ENCODE data around the gene ADCYAP1R1. TPM values are rescaled to one million over a fixed set of nuclear protein-coding genes. Genes with fewer than 3 reads are reported as not detected.

ADCYAP1R1 gene
- polyA plus RNA-seq, 1 donor, result 10.5 TPM

DNA sequence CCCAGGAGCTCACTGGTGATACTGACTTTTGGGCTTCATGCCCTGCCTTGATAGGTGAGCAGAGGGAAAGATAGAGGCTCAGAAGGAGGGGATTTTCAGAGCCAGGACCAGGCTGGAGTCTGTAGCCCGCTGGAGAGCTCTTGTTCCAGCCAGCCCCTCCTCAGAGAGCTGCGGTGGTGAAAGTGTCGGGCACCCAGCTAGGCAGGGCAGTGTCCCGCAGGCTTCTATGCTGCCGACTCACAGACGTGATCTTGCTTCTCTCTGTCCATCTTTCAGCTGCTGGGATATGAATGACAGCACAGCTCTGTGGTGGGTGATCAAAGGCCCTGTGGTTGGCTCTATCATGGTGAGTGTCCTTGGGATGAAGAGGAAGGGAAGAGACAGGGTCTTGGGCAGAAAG lies 35.2 kb downstream of the ADCYAP1R1 start:
- no peak for DNase-seq

DNA sequence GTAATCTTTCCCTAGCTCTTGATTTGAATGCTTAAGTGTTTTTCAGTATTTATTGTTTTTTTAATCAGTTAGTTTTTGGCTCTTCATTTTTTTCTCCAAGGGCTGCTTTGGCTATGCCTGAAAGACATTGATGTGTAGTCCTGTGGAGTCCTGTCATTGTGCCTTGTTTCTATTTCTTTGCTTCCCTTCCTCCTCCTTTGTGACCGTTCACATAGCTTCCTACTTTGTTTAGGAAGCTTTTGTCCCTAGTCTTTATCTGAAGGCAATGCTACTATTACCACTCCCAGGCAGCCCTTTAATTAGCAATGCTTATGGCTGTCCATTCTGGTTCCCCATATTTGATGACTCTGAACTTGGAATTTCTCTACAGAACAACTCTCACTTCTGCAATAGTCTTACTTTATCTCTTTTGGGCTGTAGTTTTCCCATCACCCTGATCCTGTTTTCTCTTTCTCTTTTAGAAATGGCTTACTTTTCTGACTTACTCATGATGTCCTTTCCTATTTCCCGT lies 39.9 kb downstream of the ADCYAP1R1 start:
- no peak for DNase-seq

DNA sequence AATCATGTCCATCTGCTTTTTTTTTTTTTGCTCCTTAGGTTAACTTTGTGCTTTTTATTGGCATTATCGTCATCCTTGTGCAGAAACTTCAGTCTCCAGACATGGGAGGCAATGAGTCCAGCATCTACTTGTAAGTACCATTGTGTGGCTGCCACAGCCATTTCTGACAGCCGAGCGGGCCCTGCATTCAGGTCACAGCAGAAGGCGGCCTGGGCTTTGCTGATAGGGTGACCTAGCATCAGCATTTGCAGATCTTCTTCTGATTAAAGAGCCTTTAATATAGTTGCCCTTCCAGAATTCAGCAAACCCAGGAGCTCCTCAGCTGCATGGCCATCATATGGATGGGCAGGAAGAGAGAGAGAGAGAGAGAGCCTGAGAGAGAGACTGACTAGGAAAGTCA lies 40.5 kb downstream of the ADCYAP1R1 start:
- DNase-seq, result no peak

DNA sequence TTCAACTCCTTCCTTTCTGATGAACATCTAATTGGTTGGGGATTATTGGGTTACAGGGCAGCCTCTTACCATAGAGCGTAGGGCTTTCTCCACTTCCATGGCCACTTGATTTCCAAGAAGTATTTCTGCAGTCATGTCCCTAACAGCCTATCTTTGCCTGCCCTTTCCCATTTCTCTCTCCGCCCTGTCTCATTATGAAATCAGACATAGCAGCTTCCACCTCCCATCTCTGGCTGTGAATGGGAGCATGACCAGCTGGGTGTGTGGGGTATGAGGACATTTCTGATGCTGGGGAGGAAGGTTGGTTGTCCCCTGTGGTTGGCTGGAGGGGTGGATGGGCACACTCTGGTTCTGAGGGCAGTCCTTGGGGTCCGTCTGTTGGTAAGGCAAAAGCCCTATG lies 41.2 kb downstream of the ADCYAP1R1 start:
- DNase-seq, result no peak

DNA sequence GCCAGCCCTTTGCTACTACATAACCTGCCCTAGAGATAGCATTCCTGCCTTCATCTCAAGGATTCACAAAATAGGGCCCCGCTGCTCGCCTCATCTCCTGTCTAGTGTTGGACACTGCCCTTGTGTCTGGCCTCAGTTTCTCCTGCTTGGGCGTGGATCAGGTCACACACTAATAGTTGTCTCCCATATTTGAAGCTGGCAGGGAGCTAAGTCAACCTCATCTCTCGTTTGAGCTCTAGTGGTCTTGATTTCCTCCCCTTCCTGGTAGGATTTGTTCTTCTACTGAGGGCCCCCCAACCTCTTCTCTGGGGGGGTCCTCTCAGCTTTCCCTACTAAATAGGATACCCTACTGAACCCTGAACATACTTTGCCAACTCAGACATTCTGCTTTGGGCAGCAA lies 42.2 kb downstream of the ADCYAP1R1 start:
- DNase-seq, result no peak

DNA sequence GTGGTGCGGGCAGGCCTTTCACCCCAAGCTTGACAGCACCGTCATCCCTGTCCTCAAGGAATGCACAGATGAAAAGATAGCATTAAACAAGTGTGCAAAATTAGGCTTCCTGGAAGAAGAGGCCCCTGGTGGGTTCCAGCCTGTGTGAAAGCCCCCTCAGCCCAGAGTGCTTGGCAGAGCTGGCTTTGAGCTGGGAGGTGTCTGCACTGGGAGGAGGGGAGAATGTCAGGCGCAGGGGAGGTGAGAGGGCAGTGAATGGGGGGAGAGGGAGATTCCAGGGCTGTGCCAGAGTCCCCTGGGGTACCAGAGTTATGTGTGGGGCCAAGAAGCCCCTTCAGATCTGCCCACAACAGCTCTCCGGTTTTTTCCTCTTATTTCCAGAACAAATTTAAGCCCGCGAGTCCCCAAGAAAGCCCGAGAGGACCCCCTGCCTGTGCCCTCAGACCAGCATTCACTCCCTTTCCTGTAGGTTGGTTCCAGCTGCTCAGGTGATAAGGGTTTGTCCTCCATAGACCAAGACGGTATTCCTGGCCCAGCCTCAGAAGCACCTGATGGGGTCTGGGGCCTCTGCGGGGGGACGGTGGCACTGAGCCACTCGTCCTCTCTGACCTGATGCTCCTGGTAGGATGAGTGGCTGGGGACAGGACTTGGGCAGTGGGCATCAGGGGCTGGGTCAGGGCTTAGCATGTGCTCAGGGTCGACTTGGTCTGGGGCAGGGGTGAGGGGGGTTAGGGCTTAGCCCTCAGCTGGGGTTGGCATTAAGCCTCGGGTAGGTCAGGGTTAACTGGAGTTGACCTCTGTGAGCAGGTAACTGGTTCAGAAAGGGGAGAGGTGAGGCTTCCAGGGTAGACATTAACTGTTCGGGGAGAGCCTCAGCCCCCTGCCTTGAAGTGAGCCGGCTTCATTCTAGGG lies 43.4 kb downstream of the ADCYAP1R1 start:
- DNase-seq, result no peak

DNA sequence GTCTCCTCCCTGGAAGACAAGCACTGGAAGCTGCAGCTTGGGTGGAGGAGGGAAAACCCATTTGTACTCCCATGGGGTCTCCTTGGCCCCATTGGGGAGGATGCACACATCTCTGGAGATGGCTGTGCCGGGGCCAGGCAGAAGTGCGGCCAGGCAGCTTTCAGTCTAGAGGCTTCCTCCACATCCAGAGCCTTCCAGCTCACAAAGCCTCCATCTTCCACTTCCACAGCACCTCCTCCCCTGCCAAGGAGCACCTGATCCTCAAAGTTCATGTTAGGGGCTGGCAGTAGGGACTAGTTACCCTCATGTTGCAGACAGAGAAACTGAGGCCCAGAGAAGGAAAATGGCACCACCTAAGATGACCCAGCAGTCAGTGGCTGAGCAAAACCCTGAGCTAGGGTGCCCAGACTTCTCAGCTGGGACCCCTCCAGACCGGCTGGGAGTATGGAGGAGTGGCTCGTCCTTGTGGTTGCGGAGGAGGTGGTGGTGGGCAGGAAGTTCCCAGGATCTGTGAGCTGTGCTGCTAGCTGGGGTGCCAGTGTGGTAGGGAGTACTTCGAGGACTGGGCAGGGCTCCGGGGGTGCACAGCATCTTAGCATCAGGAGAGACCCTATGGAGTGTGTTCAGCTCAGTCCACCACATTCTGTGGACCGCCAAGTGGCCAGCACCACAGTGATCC lies 44.2 kb downstream of the ADCYAP1R1 start:
- DNase-seq, result no peak

DNA sequence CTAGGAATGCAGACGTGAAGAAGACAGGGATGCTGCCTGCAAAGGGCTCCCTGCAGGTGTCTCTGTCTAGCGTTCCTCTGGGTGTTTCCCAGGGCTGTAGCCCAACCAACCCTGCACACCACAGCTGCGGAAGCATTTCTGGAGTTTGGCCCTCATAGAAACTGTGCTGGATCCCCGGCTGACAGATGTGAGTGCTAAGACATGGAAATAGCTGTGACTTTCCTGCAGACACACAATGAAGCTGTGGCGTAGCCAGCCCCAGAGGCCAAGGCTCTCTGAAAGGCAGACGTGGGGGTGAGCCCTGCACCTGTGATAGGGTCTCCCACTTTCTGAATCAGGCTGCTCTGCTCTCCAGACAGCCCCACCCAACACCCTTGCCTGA lies 44.8 kb downstream of the ADCYAP1R1 start:
- DNase-seq, result peak; percentile 67

DNA sequence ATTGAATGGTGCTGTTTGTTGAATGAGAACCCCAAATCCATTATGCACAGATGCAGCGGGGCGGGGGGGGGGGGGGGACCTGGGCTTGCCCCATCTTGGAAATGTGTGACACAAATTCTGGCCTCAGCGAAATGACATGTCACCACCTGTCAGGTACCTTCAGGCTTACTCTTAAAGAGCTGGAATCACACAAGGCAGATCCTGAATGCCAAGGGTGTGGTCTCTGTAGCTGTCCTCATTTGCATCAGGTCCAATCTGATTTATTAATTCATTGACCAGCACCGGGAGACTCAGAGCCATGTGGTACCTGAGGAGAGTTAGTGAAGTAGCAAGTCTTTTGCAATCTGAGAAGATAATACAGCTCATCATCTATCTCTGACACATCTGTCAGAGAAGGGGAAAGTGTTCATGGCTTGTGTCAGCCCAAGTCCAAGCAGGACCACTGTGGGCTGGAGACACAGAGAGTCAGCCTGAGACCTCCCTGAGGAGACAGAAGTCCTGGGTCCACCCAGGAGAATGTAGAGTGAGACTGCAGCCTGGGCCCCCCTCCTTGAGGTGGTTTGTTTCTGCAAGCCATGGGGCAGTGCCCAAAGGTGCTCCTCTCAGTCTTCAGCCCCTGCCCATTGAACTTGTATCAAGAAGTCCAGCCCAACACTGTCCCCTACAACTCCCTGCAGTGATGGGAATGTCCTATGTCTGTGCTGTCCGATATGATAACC lies 46.7 kb downstream of the ADCYAP1R1 start:
- no peak for DNase-seq

DNA sequence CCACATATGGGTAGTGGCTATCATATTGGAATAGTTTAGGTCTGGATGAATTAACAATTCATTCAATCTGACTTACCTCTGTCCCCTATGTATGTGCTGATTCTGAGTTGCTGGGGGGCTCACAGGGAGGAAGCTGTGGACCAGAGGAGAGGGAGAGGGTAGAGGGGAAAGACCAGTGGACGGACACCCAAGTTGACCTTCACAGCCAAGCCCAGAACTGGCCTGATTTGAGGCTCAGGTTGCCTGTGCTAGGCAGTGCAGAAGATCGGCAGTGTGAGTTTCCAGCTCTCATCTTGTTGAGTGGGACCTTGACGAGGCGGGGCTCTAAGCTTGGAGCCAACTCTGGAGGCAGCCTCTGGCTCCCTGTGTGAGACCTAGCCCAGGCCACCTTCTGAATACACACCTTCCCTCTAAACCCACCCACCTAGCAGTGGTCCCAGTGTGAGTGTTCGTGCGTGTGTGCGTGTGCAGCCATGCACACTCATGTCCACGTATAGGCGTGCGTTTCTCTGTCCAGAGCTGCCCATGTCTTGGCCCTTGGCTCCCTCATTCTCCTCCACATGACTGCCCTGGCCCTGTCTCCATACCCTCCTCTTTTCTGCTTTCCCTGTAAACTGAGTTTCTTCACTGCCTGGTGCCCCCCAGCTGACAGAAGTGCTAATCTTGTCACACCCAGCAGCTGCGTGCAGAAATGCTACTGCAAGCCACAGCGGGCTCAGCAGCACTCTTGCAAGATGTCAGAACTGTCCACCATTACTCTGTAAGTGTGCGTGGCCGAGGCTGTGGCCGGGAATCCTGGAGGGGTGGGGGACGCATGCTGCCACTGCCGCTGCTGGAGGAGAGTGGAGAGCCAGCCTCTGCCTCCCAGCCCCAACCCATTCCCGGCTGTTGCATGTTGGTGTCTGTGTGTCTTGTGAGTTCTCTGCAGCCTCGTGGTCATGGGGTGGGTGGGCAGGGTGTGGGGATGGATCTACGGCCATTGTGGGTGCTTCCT lies 47.6 kb downstream of the ADCYAP1R1 start:
- no peak for DNase-seq

DNA sequence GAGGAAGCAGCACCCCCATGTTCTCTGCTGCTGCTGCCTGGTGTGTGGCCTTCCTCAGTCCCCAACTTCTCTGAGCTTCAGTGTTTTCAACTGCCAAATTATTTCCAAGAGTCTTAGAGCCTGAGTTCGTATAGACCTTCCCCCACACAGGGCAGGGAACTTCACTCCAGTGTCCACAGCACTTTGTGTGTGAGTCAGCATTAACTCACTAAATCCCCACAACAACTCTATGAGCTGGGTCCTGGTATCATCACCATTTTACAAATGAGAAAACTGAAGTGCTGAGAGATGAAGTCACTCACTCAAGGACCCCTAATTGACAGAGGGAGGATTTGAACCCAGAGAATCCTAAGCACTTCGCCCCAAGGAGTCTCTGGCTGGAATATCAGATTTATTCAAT lies 48.3 kb downstream of the ADCYAP1R1 start:
- DNase-seq, result no peak

DNA sequence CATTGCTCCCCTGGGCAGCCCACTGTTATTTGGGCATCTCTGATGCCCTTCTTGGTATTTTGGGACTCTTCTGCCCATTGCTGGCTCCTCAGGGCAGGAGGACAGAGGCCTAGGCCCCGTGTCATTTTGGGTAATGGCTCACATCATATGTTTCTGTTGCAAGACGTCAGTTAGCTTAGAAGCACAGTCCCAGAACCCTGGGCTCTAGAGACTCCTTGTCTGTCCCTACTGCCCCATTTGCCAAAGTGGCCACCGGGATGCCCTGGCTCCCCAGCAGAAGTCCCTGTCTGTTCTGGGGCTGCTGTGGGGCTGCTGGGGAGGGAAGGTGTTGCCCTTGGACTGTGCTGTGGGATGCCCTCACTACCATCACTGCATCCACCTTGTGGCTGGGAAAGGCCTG lies 48.8 kb downstream of the ADCYAP1R1 start:
- DNase-seq, result no peak

DNA sequence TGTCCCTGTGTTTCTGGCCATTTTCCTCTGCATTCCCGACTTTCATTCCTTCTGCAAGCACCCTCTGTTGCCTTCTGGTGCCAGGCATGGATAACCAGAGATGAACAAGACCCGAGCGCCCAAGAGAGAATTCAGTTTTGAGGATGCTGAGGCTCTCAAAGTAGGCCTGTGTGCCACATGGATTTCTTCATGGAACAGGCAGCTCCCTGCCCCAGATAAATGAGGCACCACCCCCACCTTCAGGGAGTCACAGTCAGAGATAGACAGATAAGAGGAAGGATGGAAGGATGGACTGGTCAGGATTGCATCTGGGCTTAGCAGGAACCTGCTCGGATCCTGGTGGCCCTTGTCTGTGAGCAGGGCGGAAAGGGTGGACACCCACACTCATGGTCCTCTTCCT lies 49.4 kb downstream of the ADCYAP1R1 start:
- DNase-seq, result no peak

DNA sequence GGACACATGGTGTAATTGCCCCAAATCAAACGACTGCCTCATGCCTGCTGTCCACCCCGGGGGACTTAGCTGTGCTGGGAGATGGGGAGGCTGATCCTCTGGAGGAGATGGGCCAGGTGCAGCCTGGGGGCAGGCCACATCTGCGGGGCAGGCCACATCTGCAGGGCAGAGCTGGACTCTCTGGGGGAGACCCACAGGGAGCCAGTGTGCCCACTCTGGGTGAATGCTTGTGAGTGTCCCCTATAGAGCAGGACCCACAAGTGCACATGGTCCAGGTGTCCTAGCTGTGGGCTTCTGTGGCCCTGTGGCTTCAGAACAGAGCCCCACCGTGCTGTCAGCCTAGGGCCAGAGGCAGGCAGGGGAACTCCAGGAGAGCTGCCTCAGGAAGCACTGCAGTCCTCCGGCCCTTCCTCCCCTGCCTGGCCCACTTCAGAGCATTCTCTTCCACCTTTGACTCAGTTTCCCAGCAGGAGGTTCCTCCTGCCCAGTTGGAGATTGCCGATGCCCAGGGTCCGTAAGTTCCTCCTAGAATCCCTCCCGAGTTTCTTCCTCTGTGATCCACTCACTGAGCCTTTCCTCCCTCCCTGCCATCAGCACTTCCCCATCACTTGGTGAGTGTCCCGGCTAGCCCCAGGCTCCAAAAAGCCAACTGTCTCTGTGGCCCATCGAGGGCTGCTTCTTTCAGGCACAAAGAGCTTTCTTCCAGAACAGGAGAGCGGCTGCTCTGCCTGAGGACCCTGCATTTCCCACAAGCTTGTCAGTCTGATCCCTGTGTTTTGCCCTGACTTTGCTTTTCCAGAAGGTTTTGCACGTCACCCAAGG lies 50.3 kb downstream of the ADCYAP1R1 start:
- no peak for DNase-seq

DNA sequence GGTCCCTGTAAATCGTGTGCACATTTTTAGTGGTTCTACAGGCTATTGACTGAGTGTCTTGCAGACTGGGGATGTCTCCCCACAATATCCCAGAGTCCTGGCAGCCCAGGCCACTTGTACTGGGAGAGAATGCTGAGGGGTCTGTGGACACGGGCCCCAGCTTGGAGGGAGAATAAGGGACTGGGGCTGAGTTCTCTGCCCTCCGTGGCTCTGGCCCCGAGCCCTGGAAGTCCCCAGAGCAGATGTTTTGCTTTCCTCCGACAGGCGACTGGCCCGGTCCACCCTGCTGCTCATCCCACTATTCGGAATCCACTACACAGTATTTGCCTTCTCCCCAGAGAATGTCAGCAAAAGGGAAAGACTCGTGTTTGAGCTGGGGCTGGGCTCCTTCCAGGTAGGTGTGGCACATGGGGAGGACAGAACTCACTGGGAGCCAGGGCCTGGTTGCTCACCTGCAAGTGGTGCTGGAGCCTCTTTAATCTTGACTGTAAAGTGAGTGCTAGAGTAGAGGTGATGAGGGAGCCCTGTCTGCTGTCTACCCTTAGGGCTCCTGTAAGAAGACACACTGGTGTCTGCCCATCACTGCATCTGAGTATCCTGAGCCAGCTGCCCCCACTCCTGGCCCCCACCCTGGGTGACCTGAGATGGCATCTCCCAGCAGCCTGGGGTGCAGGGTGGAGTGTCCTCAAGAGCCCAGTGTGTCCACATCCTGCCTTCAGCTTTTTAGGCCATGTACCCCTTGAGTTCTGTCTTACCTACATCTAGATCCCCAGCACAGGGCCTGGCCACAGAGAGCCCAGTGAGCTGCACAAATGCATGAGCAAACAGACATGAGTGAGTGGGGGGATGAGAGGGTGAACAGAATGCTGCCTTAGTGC lies 51.1 kb downstream of the ADCYAP1R1 start:
- no peak for DNase-seq

DNA sequence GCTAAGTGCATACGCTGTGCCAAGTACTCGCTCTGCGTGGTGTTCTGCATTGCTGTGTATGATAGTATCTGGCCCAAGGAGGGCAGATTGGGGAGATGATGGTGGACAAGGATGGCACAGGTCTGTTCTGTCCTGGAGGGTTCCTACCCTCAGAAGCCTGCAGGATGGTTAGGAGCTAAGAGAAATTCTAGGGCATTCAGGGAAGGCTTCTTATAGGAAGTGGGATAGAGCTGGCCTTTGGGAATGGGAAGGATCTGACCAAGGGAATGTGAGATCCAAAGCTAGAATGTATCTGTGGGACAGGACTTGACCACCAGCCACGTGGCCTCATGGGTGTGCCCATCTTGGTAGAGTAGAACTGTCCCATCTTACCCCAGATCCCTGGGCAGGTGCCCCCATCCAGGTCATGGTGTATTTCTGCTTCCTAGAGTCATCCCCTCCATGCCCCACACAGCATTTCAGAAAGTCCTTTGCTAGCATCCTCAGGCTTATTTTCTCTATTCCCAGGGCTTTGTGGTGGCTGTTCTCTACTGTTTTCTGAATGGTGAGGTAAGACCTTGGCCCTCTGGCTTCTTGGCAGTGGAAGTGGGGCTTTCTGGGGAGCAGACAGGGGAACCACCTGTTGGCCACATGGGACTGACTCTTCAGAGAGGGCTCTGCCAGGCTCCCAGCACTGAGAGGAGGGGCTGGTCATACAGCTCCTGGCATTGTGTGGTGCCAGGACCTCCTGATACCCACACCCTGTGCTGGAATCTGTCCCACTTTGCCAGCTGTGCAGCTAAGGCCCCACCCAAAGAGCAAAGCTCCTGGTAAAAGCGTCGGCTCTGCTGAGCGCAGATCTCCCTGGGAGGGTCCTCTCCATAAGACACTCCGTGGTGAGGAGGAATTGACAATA lies 52.5 kb downstream of the ADCYAP1R1 start:
- DNase-seq, result no peak

DNA sequence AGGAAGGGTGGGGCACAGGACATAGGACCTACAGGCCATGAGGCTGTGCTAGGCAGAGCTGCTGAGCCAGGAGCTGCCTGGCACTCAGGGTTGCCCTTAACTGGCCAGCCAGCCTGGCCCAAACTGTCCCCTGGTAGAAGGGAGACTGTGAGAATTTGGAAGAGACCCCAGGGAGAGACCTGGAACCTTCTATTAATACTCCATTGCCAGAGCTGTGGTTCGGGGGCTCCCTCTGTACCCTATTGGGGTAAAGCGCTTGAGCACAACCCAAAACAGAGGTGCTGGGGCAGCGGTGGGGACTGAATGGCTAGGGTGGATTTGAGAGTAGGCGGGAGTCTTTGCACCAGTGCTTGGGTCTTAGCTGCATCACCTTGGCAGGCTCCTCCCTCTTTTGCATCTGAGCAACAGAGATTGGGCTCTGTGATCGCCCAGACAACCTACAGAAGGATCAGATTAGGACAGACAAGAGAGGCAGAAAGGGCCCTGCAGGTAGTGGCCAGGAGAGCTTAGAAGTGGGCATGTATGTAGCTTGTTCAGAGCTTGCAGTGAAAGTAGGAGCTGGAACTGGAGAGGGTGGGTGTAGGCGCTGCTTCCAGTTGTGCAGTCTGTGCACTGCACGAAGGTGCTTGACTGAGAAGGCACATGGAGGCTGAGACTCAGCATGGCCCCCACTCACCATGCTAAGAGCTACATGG lies 53.3 kb downstream of the ADCYAP1R1 start:
- no peak for DNase-seq

Data from hindlimb muscle (tissue), 1 donor.